NCI-H748 (cell line): ENCODE measurements around the gene SLCO2A1.
A peak's percentile ranks its signal among the peaks of the same experiment; 100 is the strongest.

Experiments used
- DNase-seq: peaks from one replicate; lab custom pipeline; 2025; ENCODE audit not compliant: unreplicated experiment; lab: John Stamatoyannopoulos, UW

The SLCO2A1 gene

GRCh38 chr3:133934996-133935842 lies 94.5 kb downstream of the SLCO2A1 start:
- no peak for DNase-seq

DNA sequence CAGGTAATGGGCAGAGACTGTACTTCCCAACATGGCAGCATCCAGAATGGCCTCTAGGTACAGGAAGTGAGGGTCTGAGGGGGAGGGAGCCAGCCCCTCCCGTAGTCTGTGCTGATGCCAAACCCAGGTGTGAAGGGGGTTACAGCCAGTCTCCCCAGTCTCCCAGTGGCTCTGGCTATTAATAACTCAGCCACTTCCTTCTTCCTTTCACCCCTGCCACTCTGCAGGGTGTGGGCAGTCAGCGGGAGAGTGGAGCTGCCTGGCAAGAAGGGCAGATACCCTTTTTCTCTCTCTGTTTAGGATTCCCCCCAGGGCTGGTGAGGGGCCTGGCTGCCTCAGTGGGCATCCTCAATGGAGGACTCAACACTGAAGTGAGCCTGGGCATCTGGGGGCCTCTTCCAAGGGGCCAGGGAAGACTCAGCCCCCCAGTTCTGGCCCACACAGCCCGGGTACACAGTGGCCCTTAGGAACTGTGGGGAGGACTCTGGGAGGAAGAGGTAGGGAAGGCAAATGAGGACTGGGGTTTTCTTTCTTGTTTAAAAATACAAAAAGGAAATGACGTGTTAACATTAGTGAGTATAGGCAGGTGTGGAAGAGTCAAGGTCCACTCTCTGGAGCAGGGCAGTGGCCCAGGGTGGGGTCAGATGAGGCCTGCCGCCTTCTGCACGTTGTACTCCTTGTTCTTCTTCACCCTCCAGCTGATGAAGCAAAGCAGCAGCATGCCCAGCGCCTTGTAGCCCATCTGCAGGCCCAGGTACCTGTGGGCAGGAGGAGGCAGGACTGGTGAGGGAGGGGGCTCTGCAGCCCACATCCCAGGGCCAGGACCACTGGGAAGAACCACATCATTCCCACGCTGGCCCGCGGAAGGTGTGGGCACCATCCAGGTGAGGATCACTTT lies 95.4 kb downstream of the SLCO2A1 start:
- no peak for DNase-seq

GRCh38 chr3:133933097-133934024 lies 96.4 kb downstream of the SLCO2A1 start:
- DNase-seq: no peak

- no peak for DNase-seq
Observed at GRCh38 chr3:133932009-133932408, 97.7 kb downstream of the SLCO2A1 start.

- no peak for DNase-seq
Observed at GRCh38 chr3:133931084-133931483, 98.6 kb downstream of the SLCO2A1 start.

DNA sequence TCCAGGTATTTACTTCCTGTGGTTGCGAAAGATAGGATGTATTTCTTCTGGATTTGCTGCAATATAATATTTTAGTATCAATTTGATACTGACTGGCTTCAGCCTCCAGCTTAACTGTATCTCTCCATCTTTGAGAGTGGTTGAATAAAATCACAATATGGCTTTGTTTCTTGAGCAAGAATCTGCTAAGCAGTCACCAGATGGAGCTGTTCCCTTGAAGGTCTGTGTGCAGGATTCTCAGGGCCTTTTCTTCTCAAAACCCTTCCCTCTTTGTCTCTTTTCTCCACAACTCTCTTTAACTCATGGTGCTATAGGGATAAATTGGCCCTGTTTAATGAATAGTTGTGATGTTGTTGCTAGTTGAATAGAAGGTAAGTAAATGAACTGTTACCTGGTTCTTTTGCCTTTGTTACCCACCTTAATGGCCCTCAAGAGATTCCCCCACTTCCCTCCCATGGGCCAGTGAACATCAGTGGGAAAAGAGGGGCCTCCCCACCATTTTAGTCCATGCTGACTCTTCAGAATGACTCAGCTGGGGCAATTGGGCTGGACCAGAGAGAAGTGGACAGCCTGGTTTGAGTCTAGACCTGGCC lies 99.3 kb downstream of the SLCO2A1 start:
- peak; percentile 31 for DNase-seq

- DNase-seq: no peak
Observed at GRCh38 chr3:133928903-133929607, 100.7 kb downstream of the SLCO2A1 start.

DNA sequence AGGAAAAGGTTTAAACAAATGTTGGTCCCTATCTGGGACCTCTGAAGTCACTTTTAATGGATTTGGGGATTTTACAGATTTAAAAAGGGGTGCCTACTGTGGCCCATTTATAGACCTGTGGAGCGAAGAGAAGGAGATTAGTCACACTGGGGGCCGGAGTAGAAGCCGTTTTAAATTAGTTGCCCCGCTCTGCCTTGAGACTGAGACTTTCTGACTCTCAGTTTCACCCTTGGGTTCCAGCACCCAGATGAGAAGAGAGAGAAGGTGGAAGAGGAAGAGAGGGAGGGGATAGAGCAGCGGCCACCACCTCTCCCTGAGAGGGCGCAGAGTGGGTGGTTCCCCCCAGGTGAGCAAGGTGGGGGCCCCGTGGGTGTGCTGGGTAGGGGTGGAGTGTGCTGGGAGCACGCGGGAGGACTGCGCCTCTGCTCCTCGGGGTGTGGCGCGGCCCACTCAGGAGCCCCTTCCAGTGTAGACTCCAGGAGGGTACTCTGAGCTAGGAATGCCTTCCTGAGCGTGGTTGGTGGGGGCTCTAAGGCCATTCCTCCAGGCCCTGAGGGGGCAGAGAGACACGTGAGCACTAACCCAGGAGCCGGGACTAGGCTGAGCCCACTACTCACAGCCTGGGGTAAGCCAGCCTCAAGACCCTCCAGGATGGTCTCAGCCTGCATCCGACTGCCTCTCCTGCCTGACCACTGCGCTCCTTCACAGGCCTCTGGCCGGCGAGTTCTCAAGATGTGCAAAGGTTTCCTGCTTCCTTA lies 101.4 kb downstream of the SLCO2A1 start:
- no peak for DNase-seq

GRCh38 chr3:133927540-133928066 lies 102.1 kb downstream of the SLCO2A1 start:
- DNase-seq: peak; percentile 51

DNA sequence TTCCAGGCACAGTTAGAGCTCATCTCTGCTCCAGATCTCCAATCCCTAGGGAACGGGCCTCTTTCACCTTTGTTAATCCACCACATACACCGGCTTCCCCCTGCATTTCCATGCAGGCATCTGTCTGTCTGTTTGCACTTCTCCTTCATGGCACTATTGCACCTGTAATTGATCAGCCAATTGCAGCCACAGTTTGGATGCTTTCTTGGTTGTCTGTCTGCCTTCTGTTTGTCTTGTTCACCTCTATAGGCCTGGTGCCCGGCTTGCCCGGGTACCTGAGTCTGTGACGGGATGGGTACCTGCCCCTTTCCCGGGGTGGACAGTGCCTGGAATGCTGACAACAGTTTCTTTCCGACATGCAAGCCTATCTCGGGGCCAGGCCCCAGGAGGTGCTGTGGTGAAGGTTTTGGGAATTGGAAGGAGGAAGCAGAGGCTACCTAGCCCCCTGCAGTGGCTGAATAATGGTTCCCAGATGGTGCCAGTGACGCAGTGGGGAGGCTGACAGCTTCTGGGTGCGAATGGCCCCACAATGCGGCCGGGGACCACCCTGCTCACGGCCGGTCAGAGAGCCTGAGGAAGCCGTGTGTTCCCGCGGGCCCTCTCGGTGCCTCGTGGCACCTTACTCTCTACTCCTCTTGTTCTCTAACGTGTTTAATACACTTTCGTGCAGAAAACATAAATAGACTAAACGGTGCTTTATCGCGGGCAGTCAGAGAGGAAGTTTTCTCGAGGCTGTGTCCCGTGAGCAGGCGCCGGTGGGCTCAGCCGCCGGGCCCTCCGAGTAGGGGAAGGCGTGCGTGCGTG lies 102.8 kb downstream of the SLCO2A1 start:
- DNase-seq: no peak

DNA sequence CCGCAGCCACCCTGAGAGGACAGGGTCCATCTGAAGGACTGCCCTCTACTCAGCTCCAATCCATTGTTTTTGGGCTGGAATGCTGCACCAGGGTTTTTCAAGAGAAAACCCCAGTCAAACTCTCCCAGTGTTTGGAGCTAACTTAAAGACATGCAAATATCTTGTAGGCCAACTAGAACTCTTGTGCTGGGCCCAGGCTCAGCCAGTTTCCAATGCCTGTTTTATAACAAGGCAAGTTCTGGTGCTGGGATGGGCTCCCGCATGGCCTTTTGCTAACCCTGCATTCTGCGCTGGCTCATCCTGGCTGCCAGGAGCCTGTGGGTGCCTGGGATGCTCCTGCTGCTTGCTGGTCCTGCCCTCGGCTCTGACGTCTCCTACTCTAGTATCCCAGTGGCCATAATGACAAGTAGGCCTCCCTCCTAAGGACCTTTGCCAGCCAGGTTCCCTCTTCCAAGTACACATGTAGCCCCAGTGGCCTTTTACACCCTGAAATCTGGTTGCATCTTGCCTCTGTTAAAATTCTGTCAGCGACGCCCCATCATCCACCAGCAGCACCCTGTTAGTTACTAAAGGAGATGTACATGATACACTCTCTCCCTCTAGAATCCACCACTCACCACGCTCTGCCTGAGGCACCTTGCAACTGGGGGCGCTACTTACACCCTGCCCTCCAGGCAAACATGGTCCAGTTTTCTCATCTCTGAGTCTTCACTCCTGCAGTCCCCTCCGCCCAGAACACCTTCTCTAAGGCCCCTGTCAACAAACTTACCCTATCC lies 103.6 kb downstream of the SLCO2A1 start:
- DNase-seq: no peak

- no peak for DNase-seq
Observed at GRCh38 chr3:133924041-133924440, 105.7 kb downstream of the SLCO2A1 start.

DNA sequence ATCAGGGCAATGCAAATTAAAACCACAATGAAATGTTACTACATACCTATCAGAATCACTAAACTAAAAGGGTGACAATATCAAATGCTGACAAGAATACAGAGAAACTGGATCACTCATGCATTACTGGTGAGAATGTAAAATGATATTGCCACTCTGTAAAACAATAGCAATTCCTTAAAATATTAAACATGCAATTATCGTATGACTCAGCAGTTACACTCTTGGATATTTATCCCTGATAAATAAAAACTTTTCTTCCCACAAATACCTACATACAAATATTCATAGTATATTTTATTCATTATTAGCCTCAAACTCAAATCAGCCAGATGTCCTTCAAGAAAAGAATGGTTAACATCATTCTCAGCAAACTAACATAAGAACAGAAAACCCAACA lies 108.1 kb downstream of the SLCO2A1 start:
- no peak for DNase-seq

- no peak for DNase-seq
Observed at GRCh38 chr3:133917144-133917543, 112.6 kb downstream of the SLCO2A1 start.

- no peak for DNase-seq
Observed at GRCh38 chr3:133915685-133916658, 113.8 kb downstream of the SLCO2A1 start.
